Esophagus squamous epithelium (tissue), 4 donors: ENCODE data around the gene NPEPL1.
"Not testable (repeated sequence)": the region's sequence is repeated elsewhere in the genome, so short reads cannot be mapped to it uniquely, and the experiment has no call there.

Experiments
- CTCF ChIP-seq, 6 experiments: fragments of 450-650 bp in 4 of 6; fragments of 200-600 bp in 2 of 6; sonication (generic) in 2 of 6; IDR thresholded peaks; one replicate each; pipeline ENCODE4 v1.5.1; 2016 to 2019; ENCODE audit warnings: antibody characterized with exemption in 6 of 6, mild to moderate bottlenecking in 4 of 6, moderate library complexity in 4 of 6
- POLR2A ChIP-seq, 4 donors: fragments of 450-650 bp; IDR thresholded peaks; one replicate each; pipeline ENCODE4 v1.6.1; 2017; ENCODE audit warnings: antibody characterized with exemption in 4 of 4, mild to moderate bottlenecking in 4 of 4, moderate library complexity in 3 of 4

GRCh38 chr20:58750706-58751105 is 58.1 kb downstream of the NPEPL1 start:
- not testable (repeated sequence) for TF ChIP-seq POLR2A, CTCF (IDR thresholded peaks at IDR 0.05)
